Breast epithelium (tissue), 3 donors: ENCODE results near the gene EFR3B.

Experiments
- POLR2A ChIP-seq: fragments of 450-650 bp; IDR thresholded peaks from one replicate; pipeline ENCODE4 v1.6.1; 2016; ENCODE audit warnings: antibody characterized with exemption, mild to moderate bottlenecking, moderate library complexity
- TF ChIP-seq, protein P1 (sequence below), 3 donors: fragments of 450-650 bp; IDR thresholded peaks; one replicate each; pipeline ENCODE4 v1.5.1; 2016 to 2017; ENCODE audit warnings: antibody characterized with exemption in 3 of 3, mild to moderate bottlenecking in 3 of 3, moderate library complexity in 3 of 3

DNA sequence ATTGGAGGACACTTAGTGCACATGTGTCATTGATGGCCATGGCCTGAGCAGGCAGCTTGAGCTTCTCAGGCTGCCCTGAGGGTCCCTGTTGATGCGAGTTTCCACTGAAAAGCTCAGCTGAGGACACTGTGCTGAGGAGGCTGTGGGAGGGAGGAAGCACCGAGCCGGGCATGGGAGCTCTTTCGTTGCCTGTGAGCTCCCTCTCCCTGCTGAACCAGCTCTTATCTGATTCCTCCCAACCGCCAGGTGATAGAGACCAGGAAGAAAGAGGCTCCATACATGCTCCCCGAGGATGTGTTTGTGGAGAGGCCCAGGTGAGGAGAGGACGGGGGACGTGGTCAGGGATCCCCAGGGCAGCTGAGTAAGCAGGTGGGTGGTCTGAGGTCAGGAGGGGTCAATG is 99.2 kb downstream of the EFR3B start:
- TF ChIP-seq, protein P1, sequence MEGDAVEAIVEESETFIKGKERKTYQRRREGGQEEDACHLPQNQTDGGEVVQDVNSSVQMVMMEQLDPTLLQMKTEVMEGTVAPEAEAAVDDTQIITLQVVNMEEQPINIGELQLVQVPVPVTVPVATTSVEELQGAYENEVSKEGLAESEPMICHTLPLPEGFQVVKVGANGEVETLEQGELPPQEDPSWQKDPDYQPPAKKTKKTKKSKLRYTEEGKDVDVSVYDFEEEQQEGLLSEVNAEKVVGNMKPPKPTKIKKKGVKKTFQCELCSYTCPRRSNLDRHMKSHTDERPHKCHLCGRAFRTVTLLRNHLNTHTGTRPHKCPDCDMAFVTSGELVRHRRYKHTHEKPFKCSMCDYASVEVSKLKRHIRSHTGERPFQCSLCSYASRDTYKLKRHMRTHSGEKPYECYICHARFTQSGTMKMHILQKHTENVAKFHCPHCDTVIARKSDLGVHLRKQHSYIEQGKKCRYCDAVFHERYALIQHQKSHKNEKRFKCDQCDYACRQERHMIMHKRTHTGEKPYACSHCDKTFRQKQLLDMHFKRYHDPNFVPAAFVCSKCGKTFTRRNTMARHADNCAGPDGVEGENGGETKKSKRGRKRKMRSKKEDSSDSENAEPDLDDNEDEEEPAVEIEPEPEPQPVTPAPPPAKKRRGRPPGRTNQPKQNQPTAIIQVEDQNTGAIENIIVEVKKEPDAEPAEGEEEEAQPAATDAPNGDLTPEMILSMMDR (IDR thresholded peaks at IDR 0.05) = no peak
- TF ChIP-seq POLR2A = no peak
